H9 (cell line): Measurements from ENCODE around the gene CDK6. TPM values are rescaled to one million over a fixed set of nuclear protein-coding genes. Genes with fewer than 3 reads are reported as not detected.

Source experiments
- DNase-seq: peaks from one replicate; pipeline ENCODE4 v3.0.0-alpha.2; 2017
- H2AFZ ChIP-seq: one replicate; pipeline ENCODE4 v1.6.1; 2013; ENCODE audit warnings: mild to moderate bottlenecking, low read length, control low read depth, moderate library complexity
- H2AK5ac ChIP-seq: 2 replicates; pipeline ENCODE4 v1.6.1; 2013; ENCODE audit warnings: low read length, control low read depth, mixed read lengths; ENCODE audit not compliant: insufficient read length
- H2BK120ac ChIP-seq: one replicate; pipeline ENCODE4 v1.6.1; 2013; ENCODE audit warnings: low read depth, mild to moderate bottlenecking, low read length, control low read depth, inconsistent platforms; ENCODE audit not compliant: poor library complexity, severe bottlenecking
- H2BK12ac ChIP-seq: 2 replicates; pipeline ENCODE4 v1.6.1; 2013; ENCODE audit warnings: low read length, control low read depth, mixed read lengths, low read depth; ENCODE audit not compliant: insufficient read length
- H2BK15ac ChIP-seq: 2 replicates; pipeline ENCODE4 v1.6.1; 2013; ENCODE audit warnings: low read depth, low read length, control low read depth
- H2BK20ac ChIP-seq: one replicate; pipeline ENCODE4 v1.6.1; 2013; ENCODE audit warnings: low read depth, mild to moderate bottlenecking, low read length, control low read depth, inconsistent platforms; ENCODE audit not compliant: poor library complexity, severe bottlenecking
- H2BK5ac ChIP-seq: 2 replicates; pipeline ENCODE4 v1.6.1; 2013; ENCODE audit warnings: low read length, control low read depth, mixed read lengths; ENCODE audit not compliant: insufficient read length
- H3K14ac ChIP-seq: 2 replicates; pipeline ENCODE4 v1.6.1; 2013; ENCODE audit warnings: low read length, control low read depth; ENCODE audit not compliant: insufficient read depth
- H3K18ac ChIP-seq: 2 replicates; pipeline ENCODE4 v1.6.1; 2013; ENCODE audit warnings: low read depth, mild to moderate bottlenecking, mixed read lengths, low read length, control low read depth; ENCODE audit not compliant: insufficient read length
- H3K23ac ChIP-seq: 2 replicates; pipeline ENCODE4 v1.6.1; 2013; ENCODE audit warnings: low read length, control low read depth, mixed read lengths, low read depth; ENCODE audit not compliant: insufficient read length
- H3K23me2 ChIP-seq: 2 replicates; pipeline ENCODE4 v1.6.1; 2013; ENCODE audit warnings: low read depth, mild to moderate bottlenecking, mixed read lengths, low read length, control low read depth; ENCODE audit not compliant: insufficient read length, poor library complexity, severe bottlenecking
- H3K27ac ChIP-seq: 2 replicates; pipeline ENCODE4 v1.5.1; 2013; ENCODE audit warnings: low read length, control low read depth, mixed read lengths, low read depth; ENCODE audit not compliant: insufficient read length
- H3K27me3 ChIP-seq: 2 replicates; pipeline ENCODE4 v1.6.1; 2013; ENCODE audit warnings: low read length, control low read depth, inconsistent platforms; ENCODE audit not compliant: insufficient read depth
- H3K4ac ChIP-seq: 2 replicates; pipeline ENCODE4 v1.6.1; 2013; ENCODE audit warnings: low read depth, mild to moderate bottlenecking, control low read depth, inconsistent platforms, low read length, moderate library complexity
- H3K4me1 ChIP-seq: 2 replicates; pipeline ENCODE4 v1.6.1; 2013; ENCODE audit warnings: low read length, control low read depth, inconsistent platforms; ENCODE audit not compliant: insufficient read depth
- H3K4me2 ChIP-seq: 2 replicates; pipeline ENCODE4 v1.6.1; 2013; ENCODE audit warnings: low read length, control low read depth, mixed read lengths; ENCODE audit not compliant: insufficient read length, insufficient read depth
- H3K56ac ChIP-seq: 2 replicates; pipeline ENCODE4 v1.6.1; 2013; ENCODE audit warnings: low read depth, mild to moderate bottlenecking, mixed read lengths, low read length, control low read depth; ENCODE audit not compliant: insufficient read length
- H3K79me1 ChIP-seq: 2 replicates; pipeline ENCODE4 v1.6.1; 2013; ENCODE audit warnings: low read depth, mild to moderate bottlenecking, moderate library complexity, low read length, control low read depth, inconsistent platforms; ENCODE audit not compliant: insufficient read depth, poor library complexity, severe bottlenecking
- H3K79me2 ChIP-seq: 2 replicates; pipeline ENCODE4 v1.6.1; 2013; ENCODE audit warnings: low read length, control low read depth, inconsistent platforms; ENCODE audit not compliant: insufficient read depth
- H3K9ac ChIP-seq: 2 replicates; pipeline ENCODE4 v1.6.1; 2013; ENCODE audit warnings: low read length, control low read depth, mixed read lengths; ENCODE audit not compliant: insufficient read length; ENCODE audit errors: extremely low read depth
- H3K9me3 ChIP-seq: one replicate; pipeline ENCODE4 v1.6.1; 2013; ENCODE audit warnings: low read depth, low read length, inconsistent platforms; ENCODE audit not compliant: control insufficient read depth
- H3T11ph ChIP-seq: one replicate; pipeline ENCODE4 v1.6.1; 2013; ENCODE audit warnings: mild to moderate bottlenecking, low read length, control low read depth, inconsistent platforms
- H4K20me1 ChIP-seq: one replicate; pipeline ENCODE4 v1.6.1; 2013; ENCODE audit not compliant: control insufficient read depth, insufficient read length, insufficient read depth
- H4K5ac ChIP-seq: 2 replicates; pipeline ENCODE4 v1.6.1; 2013; ENCODE audit warnings: low read depth, mild to moderate bottlenecking, mixed read lengths, low read length, control low read depth; ENCODE audit not compliant: insufficient read length
- H4K8ac ChIP-seq: replicated peaks from 2 replicates; pipeline ENCODE4 v1.6.1; 2013; ENCODE audit warnings: low read length, control low read depth, mixed read lengths, low read depth; ENCODE audit not compliant: insufficient read length
- H4K91ac ChIP-seq: 2 replicates; pipeline ENCODE4 v1.6.1; 2013; ENCODE audit warnings: low read depth, mild to moderate bottlenecking, moderate library complexity, mixed read lengths, low read length, control low read depth; ENCODE audit not compliant: insufficient read length
- H3K27ac Mint-ChIP-seq, 3 experiments: 2 replicates in 2 of 3; 3 replicates in 1 of 3; pipeline ENCODE4 v1.8.0; 2020 to 2021; ENCODE audit warnings: mixed read lengths in 3 of 3, mild to moderate bottlenecking in 1 of 3, moderate library complexity in 1 of 3
- H3K27me3 Mint-ChIP-seq: 2 replicates; pipeline ENCODE4 v1.8.0; 2021; ENCODE audit warnings: low read depth, mild to moderate bottlenecking, moderate library complexity, mixed read lengths
- H3K36me3 Mint-ChIP-seq, 3 experiments: 2 replicates in 2 of 3; 3 replicates in 1 of 3; pipeline ENCODE4 v1.8.0; 2020 to 2021; ENCODE audit warnings: low read depth in 3 of 3, mixed read lengths in 3 of 3; ENCODE audit not compliant: insufficient read depth in 1 of 3
- H3K4me1 Mint-ChIP-seq, 2 experiments: 2 replicates each; pipeline ENCODE4 v1.8.0; 2020; ENCODE audit warnings: mixed read lengths in 2 of 2
- H3K4me3 Mint-ChIP-seq, 2 experiments: 2 replicates in 1 of 2; 3 replicates in 1 of 2; pipeline ENCODE4 v1.8.0; 2020 to 2021; ENCODE audit warnings: mild to moderate bottlenecking in 2 of 2, mixed read lengths in 2 of 2, moderate library complexity in 1 of 2
- H3K9me3 Mint-ChIP-seq, 2 experiments: 2 replicates in 1 of 2; 3 replicates in 1 of 2; pipeline ENCODE4 v1.8.0; 2020; ENCODE audit warnings: mild to moderate bottlenecking in 2 of 2, mixed read lengths in 2 of 2, moderate library complexity in 1 of 2
- CTCF ChIP-seq: fragments of 200-600 bp; sonication (generic); conservative IDR thresholded peaks from 3 replicates; pipeline ENCODE4 v1.8.0; 2021; ENCODE audit warnings: antibody characterized with exemption, mild to moderate bottlenecking
- WGBS: extraction: QIAGEN DNeasy Blood & Tissue Kit; methylation state at CpG from one replicate; pipeline ENCODE4 v1.1.7; 2013; ENCODE audit warnings: missing lambda C conversion rate, low lambda C conversion rate, mixed read lengths; ENCODE audit not compliant: insufficient read length; ENCODE audit errors: extremely low coverage; 5-methylcytosine and 5-hydroxymethylcytosine counted together
- total RNA-seq: library from RNA; stranded (reverse); gene quantifications from 2 replicates; pipeline ENCODE4 v1.2.1, GENCODE V29; 2021

CDK6 gene
- total RNA-seq, 1 experiment from 2014 or later = 30.0 TPM

GRCh38 chr7:92602352-92603088, 233.9 kb downstream of the CDK6 start:
- peaks cover 2% of the 10 kb centered on the region; the same call in 1 of the 2 replicates for H3K27me3 Mint-ChIP-seq
- Histone ChIP-seq H2AK5ac (no peak overlapping the region), H3K56ac (no peak overlapping the region), H3K4me1 (no peaks in the 10 kb centered on the region; the same call in 1 of the 2 replicates), H2BK12ac (no peak overlapping the region), H2BK120ac (no peak overlapping the region), H3K79me1 (no peaks in the 10 kb centered on the region), H3K9ac (no peak overlapping the region), H3K23me2 (no peaks in the 10 kb centered on the region), H3K79me2 (no peaks in the 10 kb centered on the region; the same call in 1 of the 2 replicates), H2AFZ (no peak overlapping the region), H4K8ac (no peak overlapping the region), H3T11ph (no peak overlapping the region), H2BK5ac (no peak overlapping the region), H2BK20ac (no peak overlapping the region), H3K14ac (no peak overlapping the region), H4K5ac (no peak overlapping the region), H3K23ac (no peak overlapping the region), H4K91ac (no peak overlapping the region), H3K27ac (no peak overlapping the region), H4K20me1 (no peaks in the 10 kb centered on the region), H3K18ac (no peak overlapping the region), H3K9me3 (no peaks in the 10 kb centered on the region), H3K4ac (no peak overlapping the region), H3K4me2 (no peak overlapping the region), H3K27me3 (no peaks in the 10 kb centered on the region; the same call in 1 of the 2 replicates), H2BK15ac (no peak overlapping the region)
- no peak overlapping the region for H3K4me3 Mint-ChIP-seq
- H3K27ac Mint-ChIP-seq = peak overlapping the region in 1 of 3 experiments; percentile 49; a peak in 1 of 7 replicates
- no peak for TF ChIP-seq CTCF
- no peaks in the 10 kb centered on the region for H3K36me3 Mint-ChIP-seq
- no peaks in the 10 kb centered on the region for H3K9me3 Mint-ChIP-seq
- peaks cover 0 to 10% of the 10 kb centered on the region in 2 experiments; a peak in 2 of 4 replicates for H3K4me1 Mint-ChIP-seq
- no peak for DNase-seq
- WGBS = no CpG with 5 or more reads among the region's 2 CpGs
